HepG2 (cell line): Measurements from ENCODE around the gene EREG. TPM values are rescaled to one million over a fixed set of nuclear protein-coding genes. Genes with fewer than 3 reads are reported as not detected.

ENCODE experiments used
- ATAC-seq: fragments of 200-7000 bp; cut with Tn5 transposase; 3 replicates; pipeline ENCODE4 v1.9.1; 2020; ENCODE audit warnings: mild to moderate bottlenecking, moderate library complexity
- Bru-seq: library from RNA; stranded (reverse); fragments of 400-500 nt; gene quantifications from one replicate; lab custom pipeline; 2021; lab: Mats Ljungman, UMichigan
- BruChase-seq, 2 experiments: library from RNA; stranded (reverse); fragments of 400-500 nt; gene quantifications; one replicate each; lab custom pipeline; 2021; lab: Mats Ljungman, UMichigan
- BruUV-seq: library from RNA; stranded (reverse); fragments of 400-500 nt; replicated peaks from 2 replicates; lab custom pipeline; 2021; lab: Mats Ljungman, UMichigan
- CTCF ChIA-PET: fragments of 300-600 bp; formaldehyde crosslinking; extraction: SDS; loops from one replicate; lab custom pipeline; 2021; ENCODE audit warnings: low total read pairs, inconsistent platforms, low intra/inter-chr PET ratio; lab: Yijun Ruan, JAX
- POLR2A ChIA-PET: fragments of 350-600 bp; sonication (Branson Sonifier 250); formaldehyde crosslinking; loops from one replicate; lab custom pipeline; 2020; ENCODE audit warnings: antibody characterized with exemption, inconsistent platforms; lab: Yijun Ruan, JAX
- DNase-seq: peaks from one replicate; pipeline ENCODE4 v3.0.0-alpha.2; 2015; ENCODE audit warnings: low spot score
- FAIRE-seq: peaks from 3 replicates; lab custom pipeline; 2011; peaks lifted over from hg19 to GRCh38; lab: Jason Lieb, UNC
- H2AFZ ChIP-seq: one replicate; pipeline ENCODE4 v1.6.1; 2011; ENCODE audit warnings: low read length, inconsistent platforms
- H3K27ac ChIP-seq: fragments of 300-600 bp; 3 replicates; pipeline ENCODE4 v1.8.0; 2011; ENCODE audit warnings: mixed run types, mild to moderate bottlenecking, mixed read lengths, low read length, inconsistent platforms; ENCODE audit not compliant: insufficient read depth; ENCODE audit errors: extremely low read length
- H3K27me3 ChIP-seq, 2 experiments: fragments of 200-600 bp in 1 of 2; 2 replicates in 1 of 2; 3 replicates in 1 of 2; pipeline versions ENCODE4 v1.6.0 to v1.8.0; 2011; ENCODE audit warnings: low read length in 2 of 2, mild to moderate bottlenecking in 2 of 2, moderate library complexity in 2 of 2, inconsistent platforms in 1 of 2; ENCODE audit not compliant: insufficient read depth in 2 of 2, control insufficient read depth in 1 of 2
- H3K36me3 ChIP-seq, 2 experiments: fragments of 200-600 bp in 1 of 2; replicated peaks in 1 of 2; 2 replicates in 1 of 2; 3 replicates in 1 of 2; pipeline versions ENCODE4 v1.5.1 to v1.8.0; 2011; ENCODE audit warnings: low read length in 2 of 2, inconsistent platforms in 1 of 2; ENCODE audit not compliant: insufficient read depth in 2 of 2, control insufficient read depth in 1 of 2
- H3K4me1 ChIP-seq: 2 replicates; pipeline ENCODE4 v1.5.1; 2012; ENCODE audit warnings: low read length, inconsistent platforms; ENCODE audit not compliant: insufficient read depth
- H3K4me2 ChIP-seq: 2 replicates; pipeline ENCODE4 v1.6.0; 2011; ENCODE audit warnings: low read depth, low read length, inconsistent platforms
- H3K4me3 ChIP-seq, 3 experiments: fragments of 200-600 bp in 1 of 3; sonication (generic), shearing (Covaris generic) in 1 of 3; replicated peaks in 1 of 3; 2 replicates each; pipeline ENCODE4 v1.5.1; 2011 to 2016; ENCODE audit warnings: low read length in 3 of 3, inconsistent platforms in 2 of 3, low read depth in 2 of 3, mild to moderate bottlenecking in 2 of 3, control low read depth in 1 of 3, mixed read lengths in 1 of 3; ENCODE audit not compliant: insufficient read depth in 1 of 3
- H3K79me2 ChIP-seq: one replicate; pipeline ENCODE4 v1.6.1; 2011; ENCODE audit warnings: low read length, inconsistent platforms; ENCODE audit not compliant: insufficient read depth
- H3K9ac ChIP-seq: 2 replicates; pipeline ENCODE4 v1.6.0; 2011; ENCODE audit warnings: mild to moderate bottlenecking, low read depth, low read length, inconsistent platforms; ENCODE audit not compliant: insufficient read depth
- H3K9me3 ChIP-seq: 2 replicates; pipeline ENCODE4 v1.5.1; 2012; ENCODE audit warnings: mild to moderate bottlenecking, low read length
- H4K20me1 ChIP-seq: 2 replicates; pipeline ENCODE4 v1.6.0; 2011; ENCODE audit warnings: inconsistent platforms, mild to moderate bottlenecking, low read length, moderate library complexity; ENCODE audit not compliant: insufficient read depth
- EEA1 ChIP-seq: sonication (generic); formaldehyde crosslinking; IDR thresholded peaks from 2 replicates; pipeline ENCODE4 v1.5.1; 2020; ENCODE audit warnings: mild to moderate bottlenecking, missing genetic modification reagents, borderline replicate concordance
- HIVEP1 ChIP-seq: sonication (generic); formaldehyde crosslinking; IDR thresholded peaks from 2 replicates; pipeline ENCODE4 v1.4.0; 2020; ENCODE audit warnings: mild to moderate bottlenecking, missing genetic modification reagents
- REL ChIP-seq: sonication (generic); formaldehyde crosslinking; conservative IDR thresholded peaks from 2 replicates; pipeline ENCODE4 v1.8.0; 2022; ENCODE audit warnings: mild to moderate bottlenecking, missing genetic modification reagents, moderate library complexity
- TFE3 ChIP-seq: IDR thresholded peaks from 2 replicates; pipeline ENCODE4 v1.6.1; 2016
- TMF1 ChIP-seq: sonication (generic); formaldehyde crosslinking; IDR thresholded peaks from 2 replicates; pipeline ENCODE4 v1.8.1; 2022; ENCODE audit warnings: low read depth, missing genetic modification reagents
- ZBTB39 ChIP-seq: sonication (generic); formaldehyde crosslinking; IDR thresholded peaks from 2 replicates; pipeline ENCODE4 v1.5.0; 2020; ENCODE audit warnings: missing genetic modification reagents
- ZKSCAN8 ChIP-seq: IDR thresholded peaks from 2 replicates; pipeline ENCODE4 v1.6.1; 2016; ENCODE audit warnings: borderline replicate concordance, missing genetic modification reagents, missing compliant biosample characterization
- ZNF263 ChIP-seq: sonication (generic); formaldehyde crosslinking; IDR thresholded peaks from 2 replicates; pipeline ENCODE4 v1.4.0; 2020; ENCODE audit warnings: missing genetic modification reagents
- ZNF451 ChIP-seq: sonication (generic); formaldehyde crosslinking; IDR thresholded peaks from 2 replicates; pipeline ENCODE4 v1.5.0; 2020; ENCODE audit warnings: mild to moderate bottlenecking, missing genetic modification reagents
- ZNF883 ChIP-seq: sonication (generic); formaldehyde crosslinking; IDR thresholded peaks from 2 replicates; pipeline ENCODE4 v1.5.1; 2020; ENCODE audit warnings: mild to moderate bottlenecking, missing genetic modification reagents; ENCODE audit errors: not compliant biosample characterization
- WGBS: methylation state at CpG from one replicate; pipeline ENCODE4 v1.1.6; 2017; ENCODE audit warnings: low lambda C conversion rate; 5-methylcytosine and 5-hydroxymethylcytosine counted together
- in situ Hi-C: cut with HindIII; loops from 2 replicates; pipeline ENCODE4 v1.10.0; 2017; ENCODE audit warnings: low pct_unique_long_range_greater_than_20kb; ENCODE audit not compliant: extremely low pct_ligation_motif_present
- intact Hi-C: fragments of 100-400 bp; cut with micrococcal nuclease; formaldehyde crosslinking; loops from one replicate; pipeline ENCODE4 v1.10.0; 2022; ENCODE audit not compliant: unreplicated experiment
- long read RNA-seq, 2 experiments: library from RNA in 1 of 2; library from polyadenylated mRNA in 1 of 2; stranded (forward) in 1 of 2; unstranded in 1 of 2; transcript quantifications; one replicate each; pipeline ENCODE4 v2.0.0, GENCODE V29; 2019 to 2022
- polyA minus RNA-seq, 3 experiments: library from RNA; depleted of rRNA, polyadenylated mRNA; stranded (reverse); fragments of >200 nt; gene quantifications; 2 replicates each; pipeline ENCODE4 v1.2.3, GENCODE V29; 2011; ENCODE audit warnings: low replicate concordance in 1 of 3
- polyA plus RNA-seq, 8 experiments: library from polyadenylated mRNA; depleted of rRNA in 3 of 8; stranded (reverse) in 7 of 8; unstranded in 1 of 8; fragments of >200 nt; fragmentation: Illumina TruSeq in 4 of 8; extraction: Trizol in 4 of 8; gene quantifications; 2 replicates each; pipeline versions ENCODE4 v1.2.1 to v1.2.3, GENCODE V29; 2011 to 2016; ENCODE audit warnings: low read depth in 4 of 8, missing spikeins in 1 of 8, mixed read lengths in 1 of 8; ENCODE audit not compliant: insufficient read depth in 1 of 8
- total RNA-seq, 5 experiments: library from RNA; depleted of rRNA; stranded (reverse); fragments of >200 nt; fragmentation: Illumina TruSeq; extraction: Trizol; gene quantifications; 2 replicates each; pipeline ENCODE4 v1.2.3, GENCODE V29; 2016; ENCODE audit warnings: low read depth in 1 of 5
- TF ChIP-seq, protein P1 (sequence below): fragments of 450-650 bp; IDR thresholded peaks from 2 replicates; pipeline ENCODE4 v1.6.1; 2017; ENCODE audit warnings: mild to moderate bottlenecking

EREG gene
- total RNA-seq (2016; rRNA removed; fragmentation: Illumina TruSeq; extraction: Trizol) = 0.13 TPM in 1 of 2 replicates, not detected in the other
- total RNA-seq (2016; cell fraction: cytosol; rRNA removed; fragmentation: Illumina TruSeq; extraction: Trizol; ENCODE audit: low read depth) = not detected in 2 replicates
- 0.04 and 0.10 TPM in 2 replicates for total RNA-seq (2016; cell fraction: insoluble cytoplasmic fraction; rRNA removed; fragmentation: Illumina TruSeq; extraction: Trizol)
- total RNA-seq (2016; cell fraction: membrane; rRNA removed; fragmentation: Illumina TruSeq; extraction: Trizol) = 0.03 and 0.07 TPM in 2 replicates
- 0.09 and 0.22 TPM in 2 replicates for total RNA-seq (2016; cell fraction: nucleus; rRNA removed; fragmentation: Illumina TruSeq; extraction: Trizol)
- polyA plus RNA-seq (2011; rRNA removed) = 0.11 and 0.24 TPM in 2 replicates
- 0.06 and 0.07 TPM in 2 replicates for polyA plus RNA-seq (2011; cell fraction: cytosol; rRNA removed)
- 0.08 and 0.09 TPM in 2 replicates for polyA plus RNA-seq (2011; cell fraction: nucleus; rRNA removed)
- 0.04 and 0.16 TPM in 2 replicates for polyA plus RNA-seq (2012)
- not detected in 2 replicates for polyA plus RNA-seq (2016; cell fraction: cytosol; fragmentation: Illumina TruSeq; extraction: Trizol; ENCODE audit: low read depth)
- polyA plus RNA-seq (2016; cell fraction: insoluble cytoplasmic fraction; fragmentation: Illumina TruSeq; extraction: Trizol; ENCODE audit: low read depth) = 0.04 and 0.09 TPM in 2 replicates
- not detected in 2 replicates for polyA plus RNA-seq (2016; cell fraction: membrane; fragmentation: Illumina TruSeq; extraction: Trizol; ENCODE audit: low read depth)
- polyA plus RNA-seq (2016; cell fraction: nucleus; fragmentation: Illumina TruSeq; extraction: Trizol; ENCODE audit: insufficient read depth, low read depth) = 0.44 and 0.65 TPM in 2 replicates
- 0.04 and 0.05 TPM in 2 replicates for polyA minus RNA-seq (2011; rRNA and poly(A)+ RNA removed; ENCODE audit: low replicate concordance)
- polyA minus RNA-seq (2011; cell fraction: cytosol; rRNA and poly(A)+ RNA removed) = 0.09 and 0.10 TPM in 2 replicates
- 0.13 and 0.25 TPM in 2 replicates for polyA minus RNA-seq (2011; cell fraction: nucleus; rRNA and poly(A)+ RNA removed)
- percentile 33 among the genes with signal in this experiment for Bru-seq, nascent RNA
- percentile 40 among the genes with signal in this experiment for BruChase-seq, experiment 1, labeled RNA remaining after a 6-hour chase
- BruChase-seq, experiment 2, labeled RNA remaining after a 2-hour chase = percentile 38 among the genes with signal in this experiment
- long read RNA-seq, experiment 1 = 0 reads
- long read RNA-seq, experiment 2, partial matches to known transcripts = 0 of 1 reads
- long read RNA-seq, experiment 2, other reads (novel, unspliced or antisense) = 1 of 1 reads

GRCh38 chr4:74364652-74365491 lies at the start of gene EREG:
EREG (plus strand) TSS chr4:74365145; CDS start chr4:74365309, 164 bp downstream.
- peaks cover 0 to 22% of the 10 kb centered on the region in 2 experiments; a peak in 3 of 5 replicates for H3K27me3 ChIP-seq
- CTCF ChIA-PET = no interaction called here
- no TSS peak for BruUV-seq
- 58% methylated on average over 17 of the region's 40 CpGs for WGBS
- H3K4me2 ChIP-seq = peak within 1 kb of the TSS; percentile 49; the same call in 1 of the 2 replicates
- no peaks in the 10 kb centered on the region for H3K4me1 ChIP-seq
- intact Hi-C loops (no loop called here), in situ Hi-C loops (no loop called here)
- no peak within 1 kb of the TSS for H3K27ac ChIP-seq
- no peaks in the 10 kb centered on the region for H3K79me2 ChIP-seq
- no peaks in the 10 kb centered on the region for H3K9me3 ChIP-seq
- H3K4me3 ChIP-seq = peak within 1 kb of the TSS in 1 of 3 experiments; percentile 37; a peak in 1 of 6 replicates
- no peak within 1 kb of the TSS for H3K9ac ChIP-seq
- H2AFZ ChIP-seq = no peak within 1 kb of the TSS
- H3K36me3 ChIP-seq = no peaks in the 10 kb centered on the region
- ATAC-seq (peak; percentile 81), DNase-seq (no peak), FAIRE-seq (no peak)
- H4K20me1 ChIP-seq = no peaks in the 10 kb centered on the region
- POLR2A ChIA-PET = no interaction called here
- TF ChIP-seq ZNF451 (CRISPR knock-in tag) (no peak), ZKSCAN8 (CRISPR knock-in tag) (no peak), TMF1 (CRISPR knock-in tag) (no peak), EEA1 (no peak), TFE3 (CRISPR knock-in tag) (no peak), ZBTB39 (CRISPR knock-in tag) (no peak), REL (CRISPR knock-in tag) (no peak), ZNF263 (CRISPR knock-in tag) (peak; percentile 89), ZNF883 (CRISPR knock-in tag) (no peak), HIVEP1 (no peak)
- TF ChIP-seq, protein P1, sequence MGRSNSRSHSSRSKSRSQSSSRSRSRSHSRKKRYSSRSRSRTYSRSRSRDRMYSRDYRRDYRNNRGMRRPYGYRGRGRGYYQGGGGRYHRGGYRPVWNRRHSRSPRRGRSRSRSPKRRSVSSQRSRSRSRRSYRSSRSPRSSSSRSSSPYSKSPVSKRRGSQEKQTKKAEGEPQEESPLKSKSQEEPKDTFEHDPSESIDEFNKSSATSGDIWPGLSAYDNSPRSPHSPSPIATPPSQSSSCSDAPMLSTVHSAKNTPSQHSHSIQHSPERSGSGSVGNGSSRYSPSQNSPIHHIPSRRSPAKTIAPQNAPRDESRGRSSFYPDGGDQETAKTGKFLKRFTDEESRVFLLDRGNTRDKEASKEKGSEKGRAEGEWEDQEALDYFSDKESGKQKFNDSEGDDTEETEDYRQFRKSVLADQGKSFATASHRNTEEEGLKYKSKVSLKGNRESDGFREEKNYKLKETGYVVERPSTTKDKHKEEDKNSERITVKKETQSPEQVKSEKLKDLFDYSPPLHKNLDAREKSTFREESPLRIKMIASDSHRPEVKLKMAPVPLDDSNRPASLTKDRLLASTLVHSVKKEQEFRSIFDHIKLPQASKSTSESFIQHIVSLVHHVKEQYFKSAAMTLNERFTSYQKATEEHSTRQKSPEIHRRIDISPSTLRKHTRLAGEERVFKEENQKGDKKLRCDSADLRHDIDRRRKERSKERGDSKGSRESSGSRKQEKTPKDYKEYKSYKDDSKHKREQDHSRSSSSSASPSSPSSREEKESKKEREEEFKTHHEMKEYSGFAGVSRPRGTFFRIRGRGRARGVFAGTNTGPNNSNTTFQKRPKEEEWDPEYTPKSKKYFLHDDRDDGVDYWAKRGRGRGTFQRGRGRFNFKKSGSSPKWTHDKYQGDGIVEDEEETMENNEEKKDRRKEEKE = no peak
